ENCODE data around the gene SCARF2.

The SCARF2 gene

GRCh38 chr22:20438678-20439492 is 1.3 kb upstream of the SCARF2 start:
- DNase-seq = no peak

DNA sequence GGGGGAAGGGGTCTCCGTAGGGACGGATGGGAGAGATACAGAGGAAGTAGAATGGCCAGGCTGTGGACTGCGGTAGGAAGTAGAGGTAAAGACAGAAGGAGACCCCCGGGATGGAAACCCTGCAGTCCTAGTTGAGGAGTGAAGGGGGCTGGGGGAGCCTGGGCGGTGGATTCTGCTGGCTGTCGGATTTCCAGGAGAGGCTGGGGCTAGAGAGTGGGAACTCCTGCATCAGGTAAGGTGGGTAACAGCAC is 727 bp upstream of the SCARF2 start:
- DNase-seq = no peak

DNA sequence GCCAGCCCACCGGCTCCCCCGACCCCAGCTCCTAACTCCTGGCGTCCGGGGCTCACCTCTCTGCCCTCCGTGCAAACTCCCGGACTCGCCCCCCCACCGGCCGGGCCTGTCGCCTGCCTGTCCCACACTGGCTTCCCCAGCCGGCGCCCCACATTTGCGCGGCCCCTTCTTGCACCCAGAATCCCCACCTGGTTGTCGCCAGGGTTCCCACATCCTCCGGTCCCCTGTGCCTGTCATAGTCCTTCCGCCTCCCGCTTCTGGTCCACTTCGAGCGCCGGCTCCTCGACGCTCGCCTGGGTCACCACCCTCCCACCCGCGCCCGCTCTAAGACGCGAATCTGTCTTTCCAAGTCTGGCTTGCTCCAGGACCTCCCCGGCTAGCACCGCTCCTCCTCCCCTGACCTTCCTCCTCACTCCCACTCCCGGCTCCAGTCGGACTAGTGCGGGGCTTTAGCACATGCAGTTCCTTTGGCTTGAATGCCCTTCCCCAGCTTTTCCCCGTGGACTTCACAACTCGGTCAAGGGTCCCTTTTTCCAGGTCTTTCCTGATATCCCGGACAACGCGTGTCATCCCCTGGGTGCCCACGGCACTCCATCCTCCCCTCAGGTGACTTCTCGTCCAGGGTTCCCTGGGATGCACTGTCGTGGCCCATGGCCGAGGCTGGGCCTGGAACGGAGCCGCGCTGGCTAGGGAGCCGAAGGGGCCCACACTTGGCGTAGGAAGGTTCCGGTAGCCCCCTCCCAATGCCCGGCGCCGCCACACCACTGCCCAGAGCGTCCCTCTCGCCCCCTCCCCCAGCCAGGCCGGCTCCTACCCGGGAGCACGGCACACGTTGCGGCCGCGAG is 635 bp downstream of the SCARF2 start:
- DNase-seq = no peak

DNA sequence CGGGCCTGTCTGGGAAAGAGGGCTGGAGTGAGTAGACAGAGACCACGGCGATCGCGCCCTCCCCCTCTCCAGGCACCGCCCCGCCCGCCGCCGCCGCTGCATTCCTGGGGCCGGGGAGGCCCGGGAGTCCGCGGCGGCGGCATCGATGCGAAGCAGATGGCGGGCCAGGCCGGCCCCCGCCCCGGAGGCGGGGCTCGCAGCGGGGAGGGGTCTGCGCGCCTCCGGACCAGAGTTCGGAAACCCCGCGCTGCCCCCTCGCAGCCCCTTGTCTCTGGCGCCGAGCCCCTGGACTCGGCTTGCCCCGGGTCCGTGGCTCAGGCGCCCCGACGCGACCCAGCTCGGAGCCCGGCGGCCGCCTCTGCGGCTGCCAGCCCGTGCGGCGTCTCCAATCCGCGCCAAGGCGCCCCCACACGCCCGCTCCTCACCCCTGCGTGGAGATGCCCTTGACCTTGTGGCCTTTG is 1.3 kb downstream of the SCARF2 start:
- DNase-seq = no peak

GRCh38 chr22:20435436-20436306 is 2.0 kb downstream of the SCARF2 start:
- DNase-seq = no peak

DNA sequence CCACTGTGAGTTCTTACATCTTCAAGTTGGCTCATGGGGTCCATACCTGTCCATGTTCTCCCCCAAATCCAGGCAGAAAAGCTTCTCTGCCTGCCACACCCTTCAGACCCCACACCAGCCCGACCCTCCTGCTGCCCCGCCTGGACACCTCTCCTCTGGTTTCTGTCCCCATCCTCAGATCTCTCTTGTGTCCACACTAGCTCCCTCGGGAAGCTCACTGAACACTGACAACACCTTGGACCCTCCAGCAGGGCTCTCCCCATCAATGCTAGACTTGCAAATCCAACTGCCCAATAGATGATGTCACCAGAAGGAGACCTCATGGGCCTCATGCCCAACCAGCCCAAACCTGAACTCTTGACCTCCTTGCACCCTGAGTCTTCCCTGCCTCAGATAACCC is 2.9 kb downstream of the SCARF2 start:
- DNase-seq = no peak

- no peak for DNase-seq
Observed at GRCh38 chr22:20434264-20434751, 3.3 kb downstream of the SCARF2 start.

DNA sequence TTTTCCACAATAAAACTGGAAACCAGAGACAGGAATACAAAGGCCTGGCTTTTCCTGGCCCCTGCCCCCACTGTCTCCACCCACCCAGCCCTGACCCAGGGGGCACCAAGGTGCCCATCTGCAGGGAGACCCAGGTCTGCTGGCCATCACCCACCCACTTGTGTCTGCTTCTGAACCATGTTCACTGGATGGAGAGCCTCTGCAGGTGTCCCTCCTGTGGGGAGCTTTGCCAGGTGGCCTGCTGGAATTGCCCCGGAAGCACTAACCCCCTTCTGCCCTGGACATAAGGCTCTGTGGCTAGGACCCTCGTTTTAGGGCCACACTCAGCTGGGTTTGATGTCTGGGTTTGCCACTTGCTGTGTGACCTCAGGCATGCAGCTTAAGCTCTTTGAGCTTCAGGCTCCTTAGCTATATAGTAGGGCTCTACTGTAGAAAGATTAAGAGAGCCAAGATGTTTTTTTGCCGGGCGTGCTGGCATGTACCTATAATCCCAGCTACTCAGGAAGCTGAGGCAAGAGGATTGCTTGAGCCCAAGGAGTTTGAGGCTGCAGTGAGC is 3.9 kb downstream of the SCARF2 start:
- no peak for DNase-seq

- no peak for DNase-seq
Observed at GRCh38 chr22:20433191-20433590, 4.4 kb downstream of the SCARF2 start.

DNA sequence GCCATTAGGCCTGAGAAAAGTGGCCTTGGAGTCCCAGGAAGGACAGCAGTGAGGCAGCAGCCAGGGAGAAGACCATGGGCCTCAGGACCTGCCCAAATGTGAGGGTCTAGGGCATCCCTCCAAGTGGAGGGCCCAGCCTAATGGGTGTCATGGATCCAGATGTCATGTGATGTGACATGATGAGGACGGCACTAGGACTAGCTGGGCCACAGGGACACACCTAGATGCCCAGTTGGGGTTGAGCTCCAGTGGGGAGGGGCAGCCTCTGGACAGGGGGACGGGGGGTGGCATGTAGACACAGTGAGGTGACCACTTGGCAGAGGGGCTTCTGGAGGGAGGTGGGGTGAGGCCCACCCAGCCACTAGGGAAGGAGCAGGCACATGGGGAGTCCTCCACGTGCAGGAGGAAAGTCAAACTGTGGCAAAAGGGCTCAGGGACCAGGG is 5.4 kb downstream of the SCARF2 start:
- no peak for DNase-seq

DNA sequence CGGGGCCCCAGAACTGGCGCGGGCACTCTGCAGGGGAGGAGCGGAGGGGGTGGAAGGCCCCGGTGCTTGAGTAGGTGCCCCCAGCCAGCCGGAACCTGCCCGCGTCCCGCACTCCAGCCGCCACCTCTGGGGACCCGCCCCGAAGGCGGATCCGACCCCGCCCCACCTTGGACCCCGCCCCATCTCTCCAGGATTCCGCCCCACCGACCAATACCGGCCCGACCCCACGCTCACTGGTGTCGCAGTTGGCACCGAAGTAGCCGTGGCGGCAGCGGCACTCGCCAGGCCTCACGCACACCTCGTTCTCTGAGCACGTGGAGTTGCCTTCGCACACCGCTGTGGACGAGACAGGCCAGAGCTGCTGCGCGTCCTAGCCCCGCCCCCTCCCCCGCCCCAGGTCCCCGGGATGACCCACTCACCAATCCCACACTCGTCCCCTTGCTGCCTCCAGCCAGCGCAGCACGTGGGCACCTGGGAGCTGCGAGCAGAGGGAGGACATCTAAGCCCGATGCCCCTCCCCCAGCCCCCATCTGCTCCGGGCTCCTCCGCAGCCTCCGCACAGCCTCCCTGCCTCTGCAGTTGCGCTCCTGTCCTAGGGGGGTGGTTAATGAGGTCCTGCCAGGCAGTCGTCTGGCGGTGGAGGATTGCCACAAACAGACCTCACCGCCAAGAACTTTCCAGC is 6.0 kb downstream of the SCARF2 start:
- no peak for DNase-seq

GRCh38 chr22:20430720-20431510 is 6.7 kb downstream of the SCARF2 start:
- DNase-seq = peak; percentile 53

DNA sequence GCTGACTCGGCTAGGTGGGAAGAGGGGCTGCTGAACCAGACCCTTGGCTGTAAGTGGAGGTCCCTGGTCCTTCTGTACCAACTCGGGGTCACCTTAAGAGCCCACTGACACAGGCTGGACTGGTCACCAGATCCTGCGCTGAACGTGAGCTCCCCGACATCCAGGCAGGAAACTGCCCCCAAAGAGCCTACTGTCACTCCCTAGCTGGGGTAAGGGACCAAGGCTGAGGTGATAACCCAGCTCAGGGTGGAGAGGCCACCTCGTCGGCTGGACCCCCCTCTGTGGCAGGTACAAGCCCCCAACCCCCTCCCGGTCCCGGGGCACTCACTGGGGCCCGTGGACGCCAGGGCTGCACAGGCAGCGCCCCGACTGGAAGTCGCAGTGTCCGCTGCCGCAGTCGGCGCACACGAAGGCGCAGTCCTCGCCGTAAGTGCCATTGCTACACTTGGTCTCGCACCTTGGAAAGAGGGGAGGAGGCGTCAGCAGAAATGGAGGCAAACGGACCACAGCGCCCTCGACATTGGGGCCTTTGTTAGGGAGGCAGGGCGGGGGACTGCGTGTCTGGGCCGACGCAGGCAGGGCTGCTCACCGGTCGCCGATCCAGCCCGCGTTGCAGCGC is 7.4 kb downstream of the SCARF2 start:
- DNase-seq = peak; percentile 29

DNA sequence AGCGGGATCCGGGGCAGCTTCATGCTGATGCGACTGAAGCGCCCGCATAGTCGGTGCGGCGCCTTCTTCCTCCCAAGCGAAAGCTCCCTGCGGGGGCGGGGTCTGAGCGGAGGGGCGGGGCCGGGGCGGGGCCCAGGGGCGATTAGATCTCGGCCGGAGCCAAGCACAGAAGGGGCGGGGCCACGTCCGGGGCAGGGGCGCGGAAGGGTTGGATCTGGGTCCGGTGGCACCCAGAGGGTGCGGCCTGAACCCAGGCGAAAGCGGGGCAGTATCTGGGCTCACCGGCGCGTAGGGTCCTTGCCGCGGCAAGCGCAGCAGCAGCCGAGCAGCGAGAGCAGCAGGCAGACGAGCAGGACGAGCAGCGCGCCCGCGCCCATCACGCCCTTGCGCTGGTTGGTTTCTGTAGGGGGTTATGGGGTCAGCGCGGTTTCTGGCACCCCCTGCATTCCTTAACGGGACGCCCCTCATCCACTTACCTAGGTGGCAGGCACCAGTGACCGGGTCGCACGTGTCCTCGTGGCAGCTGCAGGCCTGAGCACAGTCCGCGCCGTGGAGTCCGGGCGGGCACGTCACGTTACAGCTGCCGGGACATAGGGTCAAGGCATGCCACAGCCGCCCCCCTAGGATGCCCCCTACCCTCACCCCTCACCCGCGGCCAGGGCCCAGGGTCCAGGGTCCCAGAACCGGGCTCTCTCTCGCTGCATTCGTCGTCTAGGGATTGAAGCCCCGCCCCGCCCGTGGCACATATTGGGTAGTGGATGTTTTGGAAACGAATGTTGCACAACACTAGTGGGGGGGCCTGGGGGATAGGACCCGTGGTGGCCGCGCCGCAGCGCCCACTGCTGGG is 8.1 kb downstream of the SCARF2 start:
- DNase-seq = peak; percentile 80

- DNase-seq = no peak
Observed at GRCh38 chr22:20428496-20429253, 8.9 kb downstream of the SCARF2 start.

DNA sequence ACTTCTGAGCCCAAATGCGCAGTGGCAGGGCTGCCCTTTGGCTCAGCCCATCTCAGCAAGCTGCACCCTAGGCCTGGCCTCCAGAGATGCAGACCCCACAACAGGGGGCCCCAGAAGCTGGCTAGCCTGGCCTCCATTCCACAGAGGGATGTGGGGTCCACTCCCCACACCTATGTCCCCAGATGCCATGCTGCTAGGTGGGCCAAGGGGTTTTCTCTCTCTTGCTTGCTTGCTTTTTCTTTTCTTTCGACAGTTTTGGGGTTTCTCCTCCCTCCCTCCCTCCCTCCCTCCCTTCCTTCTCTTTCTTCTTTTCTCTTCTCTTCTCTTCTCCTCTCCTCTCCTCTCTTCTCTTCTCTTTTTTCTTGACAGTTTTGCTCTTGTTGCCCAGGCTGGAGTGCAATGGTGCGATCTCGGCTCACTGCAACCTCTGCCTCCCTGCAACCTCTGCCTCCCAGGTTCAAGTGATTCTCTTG is 9.6 kb downstream of the SCARF2 start:
- DNase-seq = no peak

DNA sequence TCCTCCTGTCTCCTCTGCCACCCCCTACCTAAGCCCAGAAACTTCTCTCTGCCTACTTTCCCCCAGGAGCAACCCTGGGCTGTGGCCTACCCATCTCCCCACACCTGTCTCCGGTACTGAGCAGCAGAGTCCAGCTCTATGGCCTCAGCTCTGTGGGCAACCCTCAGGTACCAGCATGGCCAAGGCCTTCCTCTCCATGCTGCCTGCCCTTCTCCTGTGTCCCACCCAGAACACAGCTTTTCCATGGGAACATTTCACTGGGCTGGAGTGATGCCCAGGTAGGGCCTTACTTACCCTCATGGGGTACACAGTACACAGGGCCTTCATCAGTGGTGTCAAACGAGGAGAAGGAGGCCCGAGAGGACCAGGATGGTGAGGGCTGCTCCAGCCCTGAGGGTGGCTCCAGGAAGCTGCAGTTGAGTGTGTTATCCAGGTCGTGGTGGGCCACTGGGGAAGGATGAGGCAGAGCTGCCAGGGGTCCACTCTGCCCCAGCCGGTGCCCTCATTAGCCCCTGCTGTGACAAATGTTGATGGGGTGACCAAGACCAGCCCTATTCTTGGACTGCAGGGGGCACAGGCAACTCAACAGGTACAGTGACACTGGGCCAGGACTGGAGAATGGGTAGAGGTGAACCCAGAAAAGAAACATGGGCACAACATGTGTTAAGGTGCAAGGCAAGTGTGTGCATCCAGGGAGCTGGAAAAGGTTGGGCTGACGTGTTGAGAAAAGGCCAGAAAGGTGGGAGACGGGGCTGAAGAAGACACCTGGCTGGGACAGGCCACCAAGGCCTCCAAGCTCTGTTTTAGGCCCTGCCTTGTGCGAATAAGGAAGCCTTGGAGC is 10.3 kb downstream of the SCARF2 start:
- DNase-seq = no peak

DNA sequence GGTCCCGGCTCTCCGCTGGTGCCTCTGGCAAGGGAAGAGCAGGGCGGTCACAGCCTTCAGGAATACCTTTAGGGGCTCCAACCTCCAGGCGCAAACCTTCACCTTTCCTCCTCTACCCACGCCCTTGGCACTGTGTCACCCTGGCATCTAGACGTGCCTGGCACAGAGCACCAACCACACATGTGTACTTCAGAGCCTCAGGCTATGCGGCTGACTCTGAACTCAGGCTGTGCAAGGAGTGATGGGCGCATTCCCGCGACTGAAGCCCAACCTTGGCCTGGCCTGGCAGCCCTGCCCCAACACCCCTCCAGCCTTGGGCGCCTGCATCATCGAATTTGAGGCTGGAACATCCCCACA is 11.4 kb downstream of the SCARF2 start:
- DNase-seq = no peak
